Fibroblast of mammary gland (primary cell): ENCODE measurements around the gene PVALEF.
A peak's percentile ranks its signal among the peaks of the same experiment; 100 is the strongest.

Experiments
- DNase-seq: peaks from one replicate; pipeline ENCODE4 v3.0.0-alpha.2; 2010; ENCODE audit warnings: low read depth
- H3K4me3 ChIP-seq: 2 replicates; pipeline ENCODE4 v1.5.1; 2011; ENCODE audit warnings: low read depth, mild to moderate bottlenecking, low read length, moderate library complexity; ENCODE audit not compliant: control insufficient read depth
- TF ChIP-seq, protein P1 (sequence below): conservative IDR thresholded peaks from 2 replicates; pipeline ENCODE4 v1.5.1; 2011; ENCODE audit warnings: low read depth, low read length, inconsistent platforms; ENCODE audit not compliant: control insufficient read depth, insufficient read depth

PVALEF gene

DNA sequence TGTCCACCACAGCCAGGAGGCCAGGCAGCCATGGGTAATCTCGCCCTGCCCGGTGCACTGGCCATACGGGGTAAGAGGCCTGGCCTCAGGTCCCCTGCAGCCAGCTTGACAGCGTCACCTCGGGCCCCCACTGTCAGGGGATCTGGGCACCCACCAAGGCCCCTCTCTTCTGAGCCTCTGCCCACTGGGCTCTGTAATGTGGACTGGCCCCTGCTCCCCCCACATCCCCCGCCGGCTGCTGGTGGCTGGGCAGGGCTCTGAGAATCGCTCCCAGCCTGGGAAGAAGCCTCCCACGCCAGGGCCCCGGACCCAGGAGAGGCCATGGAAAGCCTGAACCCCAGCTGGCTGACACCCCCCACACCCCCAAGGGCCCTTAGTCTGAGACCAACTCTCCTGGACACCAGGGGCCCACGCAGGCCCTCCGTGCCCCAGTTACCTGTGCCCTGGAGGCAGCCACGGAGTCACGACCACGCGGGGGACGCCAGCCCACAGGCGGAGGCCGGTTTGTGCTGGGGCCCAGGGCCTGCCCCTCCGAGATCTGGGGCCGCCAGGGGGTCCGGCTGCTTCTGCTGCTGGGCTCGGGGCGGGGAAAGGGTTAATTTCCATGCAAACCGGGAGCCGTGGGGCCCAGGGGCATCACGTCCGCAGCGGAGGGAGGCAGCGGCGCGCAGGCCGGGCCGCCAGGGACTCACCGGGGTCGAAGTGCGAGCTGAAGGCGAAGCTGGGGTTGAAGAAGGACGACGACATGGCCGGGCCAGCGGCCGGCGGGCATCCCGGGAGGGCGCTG is at the start of gene PVALEF:
PVALEF (plus strand) TSS at position 262 of the 787 bp plus-strand sequence. CDS start 15,720 bp downstream, outside the sequence.
- no peak for DNase-seq
- H3K4me3 ChIP-seq = no peak within 1 kb of the TSS

DNA sequence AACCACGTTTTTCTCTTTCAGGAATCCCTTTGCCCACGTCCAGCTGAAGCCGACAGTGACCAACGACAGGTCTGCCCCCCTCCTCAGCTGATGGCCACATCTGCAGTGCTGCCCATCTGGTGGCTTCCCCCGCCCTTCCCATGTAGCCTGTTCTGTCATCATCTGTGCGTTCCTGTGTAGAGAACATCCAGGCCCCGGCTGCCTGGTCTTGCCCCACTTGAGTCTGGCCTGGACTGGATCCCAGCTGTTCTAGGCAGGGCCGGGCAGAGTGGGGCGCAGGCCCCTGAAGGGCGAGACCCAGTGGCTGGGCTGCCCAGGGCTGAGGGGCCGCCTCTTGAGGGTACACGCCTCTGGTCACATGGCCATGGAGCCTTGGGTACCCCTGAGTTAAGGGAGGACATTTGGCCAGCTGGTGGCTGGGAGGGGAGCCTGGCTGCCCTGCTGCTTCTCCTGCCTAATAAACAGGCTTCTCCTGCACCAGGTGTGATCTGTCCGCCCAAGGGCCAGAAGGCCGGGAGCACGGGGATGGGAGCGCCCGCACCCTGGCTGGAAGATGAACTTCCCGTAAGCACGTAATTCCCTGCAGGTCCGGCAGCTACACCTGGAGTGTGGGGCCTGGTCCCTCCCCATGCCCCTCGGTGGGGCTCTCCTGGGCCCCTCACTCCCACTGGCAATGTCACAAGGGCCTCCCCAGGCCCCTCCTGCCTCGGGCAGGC is 49.4 kb upstream of the PVALEF start:
- TF ChIP-seq, protein P1, sequence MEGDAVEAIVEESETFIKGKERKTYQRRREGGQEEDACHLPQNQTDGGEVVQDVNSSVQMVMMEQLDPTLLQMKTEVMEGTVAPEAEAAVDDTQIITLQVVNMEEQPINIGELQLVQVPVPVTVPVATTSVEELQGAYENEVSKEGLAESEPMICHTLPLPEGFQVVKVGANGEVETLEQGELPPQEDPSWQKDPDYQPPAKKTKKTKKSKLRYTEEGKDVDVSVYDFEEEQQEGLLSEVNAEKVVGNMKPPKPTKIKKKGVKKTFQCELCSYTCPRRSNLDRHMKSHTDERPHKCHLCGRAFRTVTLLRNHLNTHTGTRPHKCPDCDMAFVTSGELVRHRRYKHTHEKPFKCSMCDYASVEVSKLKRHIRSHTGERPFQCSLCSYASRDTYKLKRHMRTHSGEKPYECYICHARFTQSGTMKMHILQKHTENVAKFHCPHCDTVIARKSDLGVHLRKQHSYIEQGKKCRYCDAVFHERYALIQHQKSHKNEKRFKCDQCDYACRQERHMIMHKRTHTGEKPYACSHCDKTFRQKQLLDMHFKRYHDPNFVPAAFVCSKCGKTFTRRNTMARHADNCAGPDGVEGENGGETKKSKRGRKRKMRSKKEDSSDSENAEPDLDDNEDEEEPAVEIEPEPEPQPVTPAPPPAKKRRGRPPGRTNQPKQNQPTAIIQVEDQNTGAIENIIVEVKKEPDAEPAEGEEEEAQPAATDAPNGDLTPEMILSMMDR = no peak
- DNase-seq = no peak

More for the DNA sequence above, at the start of gene PVALEF:
- TF ChIP-seq, protein P1 = no peak

DNA sequence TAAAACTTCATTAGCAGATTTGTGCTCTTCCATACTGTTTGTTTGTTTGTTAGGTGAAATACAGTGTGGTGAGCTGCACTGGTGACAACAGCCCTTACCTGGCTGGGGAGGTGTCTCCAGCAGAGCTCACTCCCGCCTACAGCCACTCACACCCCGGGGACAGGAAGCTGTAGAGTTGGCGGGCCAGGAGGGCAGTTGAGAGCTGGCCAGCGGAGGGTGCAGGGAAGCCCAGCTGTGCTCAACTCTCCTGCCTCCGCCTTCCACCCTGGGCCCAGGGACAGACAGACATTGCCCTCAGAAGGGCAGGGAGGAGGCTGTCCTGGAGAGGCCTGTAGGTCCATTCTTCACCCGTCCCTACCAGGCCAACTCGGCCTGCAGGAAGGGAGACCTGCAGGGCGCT is 48.6 kb upstream of the PVALEF start:
- no peak for DNase-seq
- H3K4me3 ChIP-seq = no peak overlapping the region
- TF ChIP-seq, protein P1 = no peak

More for the DNA sequence above, 49.4 kb upstream of the PVALEF start:
- H3K4me3 ChIP-seq = no peak overlapping the region

DNA sequence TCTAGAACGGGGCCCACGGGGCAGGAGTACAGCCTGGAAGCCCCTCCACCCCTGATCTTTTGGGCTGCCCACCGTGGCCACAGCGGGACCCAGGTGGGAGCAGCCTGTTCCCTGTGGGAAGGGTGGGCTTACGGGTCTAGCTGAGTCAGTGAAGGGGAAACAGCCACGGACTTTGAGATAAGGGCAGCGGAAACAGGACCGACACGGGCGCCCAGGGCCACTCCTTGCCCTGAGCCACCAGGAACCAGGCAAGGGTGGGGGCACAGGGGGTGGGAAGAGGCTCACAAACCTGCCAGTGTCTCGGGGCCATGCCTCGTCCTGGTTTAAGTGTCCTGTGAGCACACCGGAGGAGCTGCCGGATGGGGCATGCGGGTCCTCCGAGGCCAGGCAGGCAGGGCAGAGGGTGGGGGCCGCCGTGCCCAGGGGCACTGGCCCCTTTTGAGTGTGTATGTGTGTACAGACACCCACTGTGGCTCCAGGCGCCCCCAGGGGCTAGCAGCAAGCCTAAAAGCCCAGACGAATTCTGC is 47.6 kb upstream of the PVALEF start:
- no peak for DNase-seq
- H3K4me3 ChIP-seq = no peak overlapping the region
- TF ChIP-seq, protein P1 = no peak

DNA sequence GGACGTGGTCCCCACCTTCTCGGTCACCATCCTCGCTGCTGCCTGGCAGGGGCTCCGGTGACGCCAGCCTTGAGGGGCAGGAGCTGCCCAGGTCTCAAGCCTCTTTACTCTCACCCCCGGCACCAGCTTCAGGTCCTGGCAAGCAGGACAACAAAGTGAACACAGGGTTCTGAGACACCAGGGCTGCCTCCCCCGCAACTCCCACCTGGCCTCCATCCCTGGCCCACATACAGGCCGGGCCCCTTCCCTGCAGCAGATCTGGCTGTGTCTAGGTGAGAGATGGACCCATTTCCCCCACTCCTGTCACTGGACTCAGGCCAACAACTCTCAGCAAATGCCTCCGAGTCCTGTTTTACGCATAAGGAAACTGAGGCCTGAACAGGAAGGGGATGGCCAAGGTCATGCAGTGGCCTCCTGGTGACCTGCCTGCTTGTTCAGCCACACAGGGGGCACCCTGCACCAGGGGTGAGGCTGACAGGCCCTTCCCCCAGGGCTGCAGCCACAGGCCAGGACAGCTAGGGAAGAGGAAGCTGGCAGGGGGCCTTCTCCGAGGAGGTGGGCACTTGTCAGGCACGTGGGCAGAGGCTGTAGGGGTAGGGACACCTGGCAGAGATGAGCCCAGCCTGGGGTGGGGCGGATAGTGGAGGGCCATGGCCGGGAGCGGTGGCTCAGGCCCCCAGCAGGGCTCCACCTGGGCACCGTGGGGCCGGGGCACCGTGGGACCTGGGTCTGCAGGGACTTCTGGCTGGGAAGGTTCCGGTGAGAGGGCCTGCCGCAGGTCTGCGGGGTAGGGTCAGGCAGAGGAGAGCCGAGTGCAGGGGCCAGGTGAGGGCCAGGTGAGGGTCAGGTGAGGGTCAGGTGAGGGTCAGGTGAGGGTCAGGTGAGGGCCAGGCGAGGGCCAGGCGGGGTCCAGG is 46.7 kb upstream of the PVALEF start:
- H3K4me3 ChIP-seq = peak overlapping the region; percentile 45
- DNase-seq = no peak
- TF ChIP-seq, protein P1 = no peak

DNA sequence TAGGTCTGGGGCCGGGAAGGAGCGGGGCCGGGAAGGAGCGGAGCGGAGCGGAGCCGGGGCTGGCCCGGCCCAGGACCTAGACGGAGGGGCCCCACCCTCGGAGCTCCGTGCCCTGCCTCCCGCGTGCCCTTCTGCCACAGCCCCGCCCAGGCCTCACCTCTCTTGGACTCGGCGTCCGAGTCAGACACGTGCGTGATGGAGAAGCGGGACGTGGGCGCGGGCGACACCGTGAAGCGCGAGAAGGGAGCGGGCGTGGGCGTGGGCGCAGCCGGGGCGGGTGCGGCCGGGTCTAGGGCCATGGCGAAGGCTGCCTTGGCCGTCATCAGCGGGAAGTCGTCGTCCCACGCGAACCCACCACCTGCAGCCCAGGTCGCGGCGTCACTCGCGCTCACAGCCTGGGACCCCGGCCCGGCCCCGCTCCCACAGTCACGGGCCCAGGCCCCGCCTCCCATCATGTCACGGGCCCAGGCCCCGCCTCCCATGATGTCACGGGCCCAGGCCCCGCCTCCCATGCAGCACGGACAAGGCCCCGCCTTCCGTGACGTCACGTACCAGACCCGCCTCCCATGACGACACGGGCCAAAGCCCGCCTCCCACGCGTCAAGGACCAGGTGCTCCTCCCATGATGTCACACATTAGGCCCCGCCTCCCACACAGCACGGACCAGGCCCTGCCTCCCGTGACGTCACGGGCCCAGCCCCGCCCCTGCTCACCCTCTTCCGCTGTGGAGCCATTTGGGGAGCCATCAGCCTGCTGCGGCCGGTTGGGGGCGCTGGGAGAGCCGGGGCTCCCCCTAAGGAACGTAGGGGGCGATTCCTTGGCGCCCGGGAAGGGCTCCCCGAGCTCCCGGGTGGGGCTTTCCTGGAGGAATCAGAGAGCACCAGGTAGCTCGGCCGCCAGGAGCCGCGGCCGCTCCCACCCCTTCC is 45.8 kb upstream of the PVALEF start:
- TF ChIP-seq, protein P1 = no peak
- peak overlapping the region; percentile 45 for H3K4me3 ChIP-seq
- peak; percentile 96 for DNase-seq
